Mesothelial cell of epicardium (in vitro differentiated cells): ENCODE data around the gene GOLM1. TPM values are rescaled to one million over a fixed set of nuclear protein-coding genes. Genes with fewer than 3 reads are reported as not detected.

Source experiments
- DNase-seq, 2 experiments: peaks; one replicate each; pipeline ENCODE4 v3.0.0; 2021; ENCODE audit warnings: low spot score in 2 of 2; ENCODE audit not compliant: unreplicated experiment in 2 of 2
- H3K27ac Mint-ChIP-seq: 2 replicates; pipeline ENCODE4 v1.8.0; 2021; ENCODE audit warnings: mixed read lengths
- H3K27me3 Mint-ChIP-seq: 2 replicates; pipeline ENCODE4 v1.8.0; 2021; ENCODE audit warnings: low read depth, mixed read lengths
- H3K36me3 Mint-ChIP-seq: 2 replicates; pipeline ENCODE4 v1.8.0; 2021; ENCODE audit warnings: mixed read lengths
- H3K4me1 Mint-ChIP-seq: 2 replicates; pipeline ENCODE4 v1.8.0; 2021; ENCODE audit warnings: mixed read lengths
- H3K4me3 Mint-ChIP-seq: 2 replicates; pipeline ENCODE4 v1.8.0; 2021; ENCODE audit warnings: mild to moderate bottlenecking, moderate library complexity, mixed read lengths
- H3K9me3 Mint-ChIP-seq: 2 replicates; pipeline ENCODE4 v1.8.0; 2021; ENCODE audit warnings: mixed read lengths
- CTCF ChIP-seq: fragments of 200-600 bp; sonication (generic); IDR thresholded peaks from one replicate; pipeline ENCODE4 v1.5.0; 2021; ENCODE audit warnings: antibody characterized with exemption; ENCODE audit not compliant: unreplicated experiment
- total RNA-seq: library from RNA; stranded (reverse); gene quantifications from 3 replicates; pipeline ENCODE4 v1.2.1, GENCODE V29; 2021

The GOLM1 gene
- total RNA-seq, 1 donor from 2014 or later = 101 TPM

- Mint-ChIP-seq H3K27ac (peak overlapping the region; percentile 51), H3K4me1 (peaks cover 42% of the 10 kb centered on the region)
- DNase-seq = no peak
Measured at GRCh38 chr9:86097510-86098224, 1.7 kb downstream of the GOLM1 start.

GRCh38 chr9:86096386-86096785, 3.0 kb downstream of the GOLM1 start:
- peaks cover 42% of the 10 kb centered on the region for H3K4me1 Mint-ChIP-seq
- no peaks in the 10 kb centered on the region for H3K9me3 Mint-ChIP-seq
- no peak overlapping the region for H3K4me3 Mint-ChIP-seq
- H3K36me3 Mint-ChIP-seq = peaks cover 2% of the 10 kb centered on the region
- no peak for TF ChIP-seq CTCF
- H3K27me3 Mint-ChIP-seq = no peaks in the 10 kb centered on the region
- no peak for DNase-seq
- H3K27ac Mint-ChIP-seq = no peak overlapping the region

More at GRCh38 chr9:86097510-86098224, 1.7 kb downstream of the GOLM1 start:
- Mint-ChIP-seq H3K4me3 (peak overlapping the region; percentile 71), H3K27me3 (no peaks in the 10 kb centered on the region), H3K36me3 (peaks cover 2% of the 10 kb centered on the region), H3K9me3 (no peaks in the 10 kb centered on the region)
- TF ChIP-seq CTCF = no peak

GRCh38 chr9:86093788-86094555, 5.4 kb downstream of the GOLM1 start:
- no peak overlapping the region for H3K4me3 Mint-ChIP-seq
- no peak for DNase-seq
- no peak for TF ChIP-seq CTCF
- peaks cover 33% of the 10 kb centered on the region for H3K4me1 Mint-ChIP-seq
- no peaks in the 10 kb centered on the region for H3K27me3 Mint-ChIP-seq
- peaks cover 17% of the 10 kb centered on the region for H3K36me3 Mint-ChIP-seq
- H3K27ac Mint-ChIP-seq = peak overlapping the region; percentile 64
- H3K9me3 Mint-ChIP-seq = peaks cover 6% of the 10 kb centered on the region

GRCh38 chr9:86091477-86091876, 7.9 kb downstream of the GOLM1 start:
- no peak for TF ChIP-seq CTCF
- no peak overlapping the region for H3K27ac Mint-ChIP-seq
- peaks cover 35% of the 10 kb centered on the region for H3K36me3 Mint-ChIP-seq
- H3K27me3 Mint-ChIP-seq = no peaks in the 10 kb centered on the region
- H3K9me3 Mint-ChIP-seq = peaks cover 29% of the 10 kb centered on the region
- H3K4me1 Mint-ChIP-seq = peaks cover 17% of the 10 kb centered on the region
- H3K4me3 Mint-ChIP-seq = no peak overlapping the region
- no peak for DNase-seq

GRCh38 chr9:86082870-86083269, 16.5 kb downstream of the GOLM1 start:
- Mint-ChIP-seq H3K4me1 (peaks cover 29% of the 10 kb centered on the region), H3K36me3 (peaks cover 16% of the 10 kb centered on the region), H3K27me3 (no peaks in the 10 kb centered on the region), H3K27ac (no peak overlapping the region), H3K4me3 (no peak overlapping the region), H3K9me3 (peaks cover 18% of the 10 kb centered on the region)
- no peak for TF ChIP-seq CTCF
- no peak for DNase-seq
